ENCODE results near the gene PCDH18. TPM values are rescaled to one million over a fixed set of nuclear protein-coding genes. Genes with fewer than 3 reads are reported as not detected.
"Not testable (repeated sequence)": the region's sequence is repeated elsewhere in the genome, so short reads cannot be mapped to it uniquely, and the experiment has no call there.

The PCDH18 gene, protein sequence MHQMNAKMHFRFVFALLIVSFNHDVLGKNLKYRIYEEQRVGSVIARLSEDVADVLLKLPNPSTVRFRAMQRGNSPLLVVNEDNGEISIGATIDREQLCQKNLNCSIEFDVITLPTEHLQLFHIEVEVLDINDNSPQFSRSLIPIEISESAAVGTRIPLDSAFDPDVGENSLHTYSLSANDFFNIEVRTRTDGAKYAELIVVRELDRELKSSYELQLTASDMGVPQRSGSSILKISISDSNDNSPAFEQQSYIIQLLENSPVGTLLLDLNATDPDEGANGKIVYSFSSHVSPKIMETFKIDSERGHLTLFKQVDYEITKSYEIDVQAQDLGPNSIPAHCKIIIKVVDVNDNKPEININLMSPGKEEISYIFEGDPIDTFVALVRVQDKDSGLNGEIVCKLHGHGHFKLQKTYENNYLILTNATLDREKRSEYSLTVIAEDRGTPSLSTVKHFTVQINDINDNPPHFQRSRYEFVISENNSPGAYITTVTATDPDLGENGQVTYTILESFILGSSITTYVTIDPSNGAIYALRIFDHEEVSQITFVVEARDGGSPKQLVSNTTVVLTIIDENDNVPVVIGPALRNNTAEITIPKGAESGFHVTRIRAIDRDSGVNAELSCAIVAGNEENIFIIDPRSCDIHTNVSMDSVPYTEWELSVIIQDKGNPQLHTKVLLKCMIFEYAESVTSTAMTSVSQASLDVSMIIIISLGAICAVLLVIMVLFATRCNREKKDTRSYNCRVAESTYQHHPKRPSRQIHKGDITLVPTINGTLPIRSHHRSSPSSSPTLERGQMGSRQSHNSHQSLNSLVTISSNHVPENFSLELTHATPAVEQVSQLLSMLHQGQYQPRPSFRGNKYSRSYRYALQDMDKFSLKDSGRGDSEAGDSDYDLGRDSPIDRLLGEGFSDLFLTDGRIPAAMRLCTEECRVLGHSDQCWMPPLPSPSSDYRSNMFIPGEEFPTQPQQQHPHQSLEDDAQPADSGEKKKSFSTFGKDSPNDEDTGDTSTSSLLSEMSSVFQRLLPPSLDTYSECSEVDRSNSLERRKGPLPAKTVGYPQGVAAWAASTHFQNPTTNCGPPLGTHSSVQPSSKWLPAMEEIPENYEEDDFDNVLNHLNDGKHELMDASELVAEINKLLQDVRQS
- polyA plus RNA-seq, result not detected

DNA sequence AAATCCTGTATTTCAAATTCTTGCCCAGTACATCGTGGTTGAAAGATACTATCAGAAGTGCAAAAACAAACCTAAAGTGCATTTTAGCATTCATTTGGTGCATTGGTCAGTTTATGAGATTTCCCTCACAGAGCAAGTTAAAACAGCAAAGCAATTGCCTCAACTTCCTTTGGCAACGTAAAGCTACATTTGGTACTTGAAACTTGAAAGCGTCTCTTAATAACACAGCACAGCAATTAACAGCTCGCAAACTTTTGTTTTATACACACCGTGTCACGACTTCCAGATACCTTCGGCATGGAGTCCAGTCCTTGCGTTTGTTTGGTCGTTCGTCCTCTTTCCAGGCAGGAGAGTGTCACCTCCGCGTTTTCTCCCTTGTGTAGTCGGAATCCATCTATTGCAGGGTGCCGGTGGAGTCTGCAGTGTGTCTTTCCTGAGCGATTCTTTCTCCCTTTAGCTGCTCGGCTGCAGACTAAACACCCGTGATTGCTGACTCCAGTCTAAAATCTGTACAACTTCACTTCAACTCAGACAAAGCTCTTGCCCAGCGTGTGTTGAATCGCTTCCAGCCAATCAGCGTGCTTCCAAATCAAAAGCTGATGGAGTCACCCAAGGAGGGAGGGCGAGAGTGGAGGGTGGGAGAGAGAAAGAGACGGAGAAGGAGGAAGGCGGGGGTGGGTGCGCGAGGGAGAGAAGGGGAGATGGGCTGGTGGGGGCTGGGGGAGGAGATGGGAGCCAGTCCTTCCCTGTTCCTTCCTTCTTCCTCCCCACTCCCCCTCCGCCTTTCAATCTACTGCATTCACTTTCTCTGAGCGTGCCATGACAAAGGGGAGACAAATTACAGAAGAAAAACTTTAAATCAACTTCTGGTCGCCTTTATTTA is at the start of gene PCDH18:
Gene PCDH18 (minus strand): TSS at position 509 of the 883 bp plus-strand sequence. CDS start 406 bp downstream, at position 103.
- H3K36me3 Mint-ChIP-seq, result no peaks in the 10 kb centered on the region
- no peak within 1 kb of the TSS for H3K4me3 Mint-ChIP-seq
- H3K4me1 Mint-ChIP-seq, result no peaks in the 10 kb centered on the region
- no peaks in the 10 kb centered on the region for H3K27me3 Mint-ChIP-seq
- peaks cover 2 to 9% (median 2%) of the 10 kb centered on the region in 3 donors for H3K9me3 Mint-ChIP-seq
- H3K27ac Mint-ChIP-seq, result no peak within 1 kb of the TSS

DNA sequence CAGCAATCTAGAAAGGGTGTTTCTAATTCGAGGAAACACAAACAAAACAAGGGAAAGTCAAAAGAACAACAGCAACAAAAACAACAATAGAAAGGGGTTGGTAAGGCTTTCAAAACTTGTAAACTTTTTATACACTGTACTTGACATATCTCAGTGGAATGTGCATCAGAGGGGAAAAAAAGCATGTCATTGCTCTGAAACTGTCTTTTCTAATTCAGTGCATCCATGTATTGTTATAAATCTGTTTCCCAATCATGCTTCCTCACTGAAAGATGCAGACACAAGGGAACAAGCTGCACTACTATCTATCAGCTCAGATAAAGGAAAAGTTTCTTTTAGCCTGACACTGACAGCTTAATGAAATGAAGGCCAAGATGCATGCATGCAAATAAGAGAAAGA is 44.2 kb upstream of the PCDH18 start:
- H3K27ac Mint-ChIP-seq, result no peak overlapping the region
- no peaks in the 10 kb centered on the region for H3K27me3 Mint-ChIP-seq
- peaks cover 0 to 2% (median 0%) of the 10 kb centered on the region in 3 donors for H3K9me3 Mint-ChIP-seq
- no peak overlapping the region for H3K4me3 Mint-ChIP-seq
- no peaks in the 10 kb centered on the region for H3K36me3 Mint-ChIP-seq
- peaks cover 0 to 2% (median 0%) of the 10 kb centered on the region in 3 donors for H3K4me1 Mint-ChIP-seq

DNA sequence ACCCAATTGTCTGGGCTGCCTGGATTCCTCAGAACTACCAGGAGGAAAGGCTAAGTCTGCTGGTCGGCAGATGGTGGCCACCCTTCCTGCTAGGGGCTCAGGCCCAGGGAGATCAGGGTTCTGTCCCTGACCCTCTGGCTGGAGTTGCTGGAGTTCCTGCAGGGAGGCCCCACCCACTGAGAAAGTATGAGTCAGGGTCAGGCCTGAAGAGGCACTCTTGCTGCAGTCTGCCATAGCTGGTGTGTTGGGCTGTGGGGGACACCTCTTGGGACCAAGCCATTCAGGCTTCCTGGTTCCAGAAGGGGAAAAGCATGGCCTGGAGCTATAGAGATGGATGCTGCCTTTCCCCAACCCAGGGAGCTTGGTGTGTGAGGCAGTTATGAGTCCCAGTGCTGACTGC is 40.4 kb upstream of the PCDH18 start:
- Mint-ChIP-seq H3K4me1 (peaks cover 0 to 2% (median 0%) of the 10 kb centered on the region in 3 donors), H3K4me3 (no peak overlapping the region), H3K27me3 (no peaks in the 10 kb centered on the region), H3K9me3 (peaks cover 0 to 4% (median 3%) of the 10 kb centered on the region in 3 donors), H3K27ac (no peak overlapping the region), H3K36me3 (peaks cover under 1% of the 10 kb centered on the region)

DNA sequence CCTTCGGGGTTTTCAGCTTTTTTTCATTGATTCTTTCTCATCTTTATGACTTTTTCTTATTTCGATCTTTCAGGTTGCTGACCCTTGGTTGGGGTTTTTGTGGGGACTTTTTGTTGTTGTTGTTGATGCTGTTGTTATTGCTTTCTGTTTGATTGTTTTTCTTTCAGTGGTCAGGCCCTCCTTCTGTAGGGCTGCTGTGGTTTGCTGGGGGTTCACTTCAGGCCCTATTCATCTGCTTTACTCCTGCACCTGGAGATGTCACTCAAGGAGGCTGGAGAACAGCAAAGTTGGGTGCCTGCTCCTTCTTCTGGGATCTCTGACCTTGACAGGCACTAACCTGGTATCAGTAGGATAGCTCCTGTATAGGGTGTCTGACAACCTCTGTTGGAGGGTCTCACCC is 39.9 kb upstream of the PCDH18 start:
- Mint-ChIP-seq H3K27me3 (no peaks in the 10 kb centered on the region), H3K27ac (no peak overlapping the region), H3K9me3 (peaks cover 0 to 4% (median 3%) of the 10 kb centered on the region in 3 donors), H3K36me3 (peaks cover 1% of the 10 kb centered on the region), H3K4me1 (peaks cover 0 to 2% (median 0%) of the 10 kb centered on the region in 3 donors), H3K4me3 (no peak overlapping the region)

DNA sequence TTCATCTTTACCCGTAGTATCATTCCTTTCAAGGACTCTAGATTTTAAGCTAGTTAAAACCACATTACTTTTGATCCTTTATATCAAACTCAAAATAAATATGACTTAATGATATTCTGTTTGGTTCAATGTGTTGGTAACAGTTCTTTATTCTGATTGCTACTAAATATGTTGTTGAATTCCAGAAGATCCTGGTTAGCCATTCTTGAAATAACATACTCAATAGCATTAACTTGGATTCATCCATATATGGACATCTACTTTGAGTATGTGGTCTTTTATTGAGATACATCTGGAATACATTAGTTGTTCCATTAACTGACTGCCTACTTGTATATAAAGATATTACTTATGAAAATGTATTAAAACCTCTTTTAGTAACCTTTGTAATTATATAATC is 27.5 kb upstream of the PCDH18 start:
- H3K27me3 Mint-ChIP-seq, result no peaks in the 10 kb centered on the region
- no peaks in the 10 kb centered on the region for H3K36me3 Mint-ChIP-seq
- no peak overlapping the region for H3K27ac Mint-ChIP-seq
- H3K4me3 Mint-ChIP-seq, result no peak overlapping the region
- no peaks in the 10 kb centered on the region for H3K4me1 Mint-ChIP-seq
- peaks cover 4 to 6% (median 6%) of the 10 kb centered on the region in 3 donors for H3K9me3 Mint-ChIP-seq

DNA sequence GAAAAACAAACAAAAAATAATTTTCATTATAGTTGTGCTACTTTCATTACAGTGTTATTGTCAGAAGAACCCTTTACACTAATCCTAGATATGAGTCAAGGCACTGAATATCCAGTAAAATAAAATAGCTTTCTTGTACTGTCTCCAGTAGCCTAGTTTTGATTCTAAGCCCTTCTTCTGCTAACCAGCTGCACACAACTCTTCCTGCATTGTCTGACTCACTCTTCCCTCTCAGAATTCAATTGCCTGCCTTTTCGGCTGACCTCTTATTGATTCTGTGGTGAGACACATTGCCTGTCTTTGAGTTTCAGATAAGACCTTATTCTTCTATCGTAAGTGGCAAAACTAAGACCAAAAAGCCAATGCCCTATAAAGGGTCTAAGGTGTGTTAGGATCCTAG is 26.7 kb upstream of the PCDH18 start:
- Mint-ChIP-seq H3K4me3 (no peak overlapping the region), H3K27ac (no peak overlapping the region), H3K9me3 (peaks cover 4 to 7% (median 6%) of the 10 kb centered on the region in 3 donors), H3K27me3 (no peaks in the 10 kb centered on the region), H3K4me1 (no peaks in the 10 kb centered on the region), H3K36me3 (no peaks in the 10 kb centered on the region)

DNA sequence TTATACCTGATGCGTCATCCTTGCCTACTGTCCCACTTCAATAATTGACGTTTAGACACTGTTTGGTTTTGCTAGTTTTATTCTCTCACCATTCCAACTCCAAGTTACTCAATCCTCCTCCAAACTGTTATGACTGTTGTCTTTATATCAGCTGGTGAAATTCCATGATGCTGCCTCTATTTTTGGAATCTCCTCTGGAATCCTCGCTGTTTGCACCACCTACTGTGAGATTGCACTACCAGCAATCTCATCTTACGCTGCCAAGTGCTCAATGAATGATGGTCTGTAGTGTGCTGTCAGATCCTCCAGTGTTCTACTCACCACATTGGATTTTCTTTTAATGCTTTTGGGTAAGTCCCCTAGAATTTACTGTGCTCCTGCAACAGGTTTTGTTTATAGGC is 13.2 kb upstream of the PCDH18 start:
- H3K27me3 Mint-ChIP-seq, result no peaks in the 10 kb centered on the region
- H3K9me3 Mint-ChIP-seq, result peaks cover 1 to 4% (median 4%) of the 10 kb centered on the region in 3 donors
- H3K36me3 Mint-ChIP-seq, result no peaks in the 10 kb centered on the region
- no peaks in the 10 kb centered on the region for H3K4me1 Mint-ChIP-seq
- H3K4me3 Mint-ChIP-seq, result no peak overlapping the region
- no peak overlapping the region for H3K27ac Mint-ChIP-seq

DNA sequence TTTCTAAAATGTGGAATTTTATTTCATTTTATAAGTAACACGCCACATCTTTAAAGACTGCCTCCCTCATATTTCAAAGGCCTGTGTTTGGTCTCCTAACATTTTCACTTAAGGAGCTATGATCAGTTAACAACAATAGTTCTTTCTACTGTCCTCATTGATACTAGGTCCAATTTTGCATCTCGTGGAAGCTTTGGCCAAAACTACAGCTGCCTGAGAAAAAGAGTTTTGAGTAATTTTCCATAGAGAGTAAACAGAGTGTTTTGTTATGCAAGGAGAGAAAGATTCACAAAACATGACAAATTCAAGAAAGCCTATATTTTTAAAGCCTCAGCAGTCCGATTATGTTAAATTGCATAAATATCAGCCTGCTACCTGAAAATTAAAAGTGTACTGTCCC is 11.4 kb upstream of the PCDH18 start:
- H3K36me3 Mint-ChIP-seq, result no peaks in the 10 kb centered on the region
- H3K27ac Mint-ChIP-seq, result no peak overlapping the region
- no peaks in the 10 kb centered on the region for H3K27me3 Mint-ChIP-seq
- peaks cover 3 to 4% (median 3%) of the 10 kb centered on the region in 3 donors for H3K9me3 Mint-ChIP-seq
- no peak overlapping the region for H3K4me3 Mint-ChIP-seq
- no peaks in the 10 kb centered on the region for H3K4me1 Mint-ChIP-seq

DNA sequence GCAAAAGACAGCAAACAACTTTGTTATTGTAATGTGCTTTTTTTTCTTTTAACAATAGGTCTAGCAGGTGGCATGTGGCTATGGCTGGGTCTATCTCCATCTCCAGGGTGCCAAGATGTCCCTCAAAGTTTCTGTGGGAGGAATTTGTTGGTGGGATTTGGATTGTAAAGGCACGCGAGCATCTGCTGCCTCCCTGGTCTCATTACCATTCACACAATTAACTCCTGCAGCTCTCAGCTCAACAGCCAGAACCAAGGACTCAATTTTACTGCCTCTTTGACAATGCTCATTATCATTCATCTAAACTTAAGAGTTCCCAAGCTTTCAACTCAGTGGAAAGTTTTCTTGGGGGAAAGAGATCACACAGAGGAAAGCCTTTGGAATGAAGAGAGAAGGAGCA is 10.9 kb upstream of the PCDH18 start:
- no peaks in the 10 kb centered on the region for H3K36me3 Mint-ChIP-seq
- H3K27me3 Mint-ChIP-seq, result no peaks in the 10 kb centered on the region
- peaks cover 3 to 5% (median 4%) of the 10 kb centered on the region in 3 donors for H3K9me3 Mint-ChIP-seq
- H3K27ac Mint-ChIP-seq, result no peak overlapping the region
- H3K4me1 Mint-ChIP-seq, result no peaks in the 10 kb centered on the region
- H3K4me3 Mint-ChIP-seq, result no peak overlapping the region

DNA sequence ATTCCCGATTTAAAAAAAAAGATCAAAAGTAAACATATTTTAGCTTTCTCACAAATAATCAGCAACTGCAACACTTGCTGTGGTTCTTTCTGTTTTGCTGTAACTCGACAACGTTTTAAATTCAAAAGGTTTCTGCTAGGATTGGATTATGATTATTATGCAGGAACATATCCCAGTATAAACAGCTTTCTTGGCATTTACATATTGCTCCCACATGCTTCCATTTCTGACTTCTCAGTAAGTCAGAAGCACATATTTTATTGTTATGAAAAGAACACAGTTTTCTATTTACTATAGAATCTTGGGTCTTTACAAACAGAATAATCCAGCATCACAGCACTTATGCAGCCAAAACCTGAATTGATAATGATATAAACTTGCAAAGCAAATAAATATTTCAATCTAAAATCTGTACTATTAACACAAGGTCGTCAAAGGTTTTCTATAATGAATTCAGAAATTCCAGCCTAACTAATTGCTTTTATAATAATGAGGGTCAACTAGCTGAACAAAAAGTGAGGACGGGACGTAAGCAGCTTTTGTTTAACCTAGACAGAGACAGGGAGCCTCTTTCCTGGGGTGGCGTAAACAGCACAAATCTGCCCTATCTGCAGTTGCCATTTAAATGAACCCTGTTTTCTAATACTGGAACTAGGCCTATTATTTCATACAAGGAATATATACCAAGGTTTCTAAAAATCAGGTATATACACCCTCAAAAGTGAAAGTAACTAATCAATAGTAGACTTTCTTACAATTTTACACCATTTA is 9.8 kb upstream of the PCDH18 start:
- no peak overlapping the region for H3K27ac Mint-ChIP-seq
- H3K36me3 Mint-ChIP-seq, result no peaks in the 10 kb centered on the region
- H3K27me3 Mint-ChIP-seq, result no peaks in the 10 kb centered on the region
- no peaks in the 10 kb centered on the region for H3K4me1 Mint-ChIP-seq
- no peak overlapping the region for H3K4me3 Mint-ChIP-seq
- H3K9me3 Mint-ChIP-seq, result peaks cover 0 to 7% (median 5%) of the 10 kb centered on the region in 3 donors

DNA sequence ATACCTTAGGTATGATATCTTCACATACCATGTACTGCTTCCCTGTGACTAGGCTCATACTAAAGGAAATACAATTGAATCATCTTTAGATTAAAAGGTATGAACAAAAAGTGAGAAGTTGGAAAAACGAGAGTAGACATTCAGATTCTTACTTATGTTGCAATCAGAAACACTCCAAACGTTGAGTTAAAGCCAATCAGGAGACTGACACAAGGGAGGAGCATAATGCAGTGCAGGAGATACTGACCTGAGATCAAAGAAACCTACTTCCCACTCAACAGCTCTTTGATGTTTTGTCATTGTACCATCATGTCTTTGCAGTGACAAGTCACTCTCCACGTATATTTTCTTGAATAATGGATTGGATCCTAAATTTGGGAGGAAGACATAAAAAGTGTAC is 8.9 kb upstream of the PCDH18 start:
- Mint-ChIP-seq H3K36me3 (no peaks in the 10 kb centered on the region), H3K4me1 (no peaks in the 10 kb centered on the region), H3K27me3 (no peaks in the 10 kb centered on the region), H3K9me3 (peaks cover 2 to 10% (median 5%) of the 10 kb centered on the region in 3 donors), H3K27ac (no peak overlapping the region), H3K4me3 (no peak overlapping the region)

DNA sequence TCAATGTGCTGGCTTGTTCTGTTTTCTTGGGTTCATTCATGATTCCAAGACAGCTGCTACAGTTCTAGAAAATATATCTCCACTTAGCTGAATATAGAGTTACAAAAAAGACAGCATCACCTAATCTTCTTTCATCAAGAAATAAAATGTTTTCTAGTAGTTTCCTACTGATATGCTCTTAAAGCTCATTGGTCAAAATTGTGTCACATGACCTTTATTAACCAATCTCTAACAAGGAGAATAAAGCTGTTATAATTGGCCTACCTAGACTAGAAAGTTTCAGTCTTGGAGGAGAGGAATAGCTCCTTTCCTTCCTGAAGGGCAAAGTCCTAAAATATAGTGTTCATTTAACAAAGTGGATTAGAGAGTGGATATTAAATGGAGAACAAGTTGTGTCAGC is 8.1 kb upstream of the PCDH18 start:
- H3K36me3 Mint-ChIP-seq, result no peaks in the 10 kb centered on the region
- no peaks in the 10 kb centered on the region for H3K4me1 Mint-ChIP-seq
- peaks cover 2 to 10% (median 5%) of the 10 kb centered on the region in 3 donors for H3K9me3 Mint-ChIP-seq
- H3K4me3 Mint-ChIP-seq, result no peak overlapping the region
- H3K27me3 Mint-ChIP-seq, result no peaks in the 10 kb centered on the region
- no peak overlapping the region for H3K27ac Mint-ChIP-seq

DNA sequence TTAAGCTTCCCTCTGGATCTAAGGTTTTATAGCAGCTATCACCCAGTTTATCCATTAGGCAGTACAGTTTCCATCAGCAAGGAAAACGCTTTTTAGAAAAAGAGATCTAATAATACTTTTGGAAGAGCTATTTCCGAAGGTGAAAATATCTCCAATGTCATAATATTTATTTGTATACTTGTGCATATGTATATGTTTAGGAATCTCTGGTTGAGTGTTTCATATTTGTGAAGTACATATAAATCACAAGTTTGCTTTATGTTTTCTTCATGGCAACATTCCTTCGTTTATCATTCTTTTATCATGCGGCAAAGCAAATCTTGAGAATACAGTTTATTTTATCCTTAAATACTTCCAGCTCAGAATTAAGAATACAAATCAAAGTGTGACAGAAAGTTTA is 6.2 kb upstream of the PCDH18 start:
- H3K4me3 Mint-ChIP-seq, result no peak overlapping the region
- H3K36me3 Mint-ChIP-seq, result no peaks in the 10 kb centered on the region
- no peaks in the 10 kb centered on the region for H3K27me3 Mint-ChIP-seq
- no peak overlapping the region for H3K27ac Mint-ChIP-seq
- peaks cover 2 to 10% (median 5%) of the 10 kb centered on the region in 3 donors for H3K9me3 Mint-ChIP-seq
- no peaks in the 10 kb centered on the region for H3K4me1 Mint-ChIP-seq

DNA sequence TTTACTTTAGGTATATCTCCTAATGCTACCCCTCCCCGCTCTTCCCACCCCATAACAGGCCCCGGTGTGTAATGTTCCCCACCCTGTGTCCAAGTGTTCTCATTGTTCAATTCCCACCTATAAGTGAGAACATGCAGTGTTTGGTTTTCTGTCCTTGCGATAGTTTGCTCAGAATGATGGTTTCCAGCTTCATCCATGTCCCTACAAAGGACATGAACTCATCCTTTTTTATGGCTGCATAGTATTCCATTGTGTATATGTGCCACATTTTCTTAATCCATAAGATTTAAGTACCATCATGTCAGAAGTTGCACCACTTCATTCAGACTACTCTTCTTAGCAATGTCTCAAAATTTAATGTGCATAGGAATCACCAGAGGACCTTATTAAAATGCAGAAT is 5.5 kb upstream of the PCDH18 start:
- H3K9me3 Mint-ChIP-seq, H3K27me3 Mint-ChIP-seq, H3K36me3 Mint-ChIP-seq, H3K4me3 Mint-ChIP-seq, H3K27ac Mint-ChIP-seq, H3K4me1 Mint-ChIP-seq: not testable (repeated sequence)

All from IgD-negative memory B cell (primary cell).